HG02981 (cell line): Measurements from ENCODE around the gene PDPR.
"Not testable (repeated sequence)": the region's sequence is repeated elsewhere in the genome, so short reads cannot be mapped to it uniquely, and the experiment has no call there.

Source experiments
- ATAC-seq: cut with Tn5 transposase; IDR thresholded peaks from one replicate; pipeline ENCODE4 v1.9.1; 2021; ENCODE audit warnings: mild to moderate bottlenecking, moderate library complexity; ENCODE audit not compliant: unreplicated experiment

The PDPR gene

GRCh38 chr16:70160821-70161220 lies 46.7 kb downstream of the PDPR start:
- no peak for ATAC-seq

GRCh38 chr16:70161350-70161749 lies 47.2 kb downstream of the PDPR start:
- no peak for ATAC-seq

- no peak for ATAC-seq
Measured at GRCh38 chr16:70162041-70162451, 47.9 kb downstream of the PDPR start.

- ATAC-seq: no peak
Measured at GRCh38 chr16:70163596-70163995, 49.5 kb downstream of the PDPR start.

GRCh38 chr16:70166688-70167087 lies 52.6 kb downstream of the PDPR start:
- ATAC-seq: not testable (repeated sequence)

GRCh38 chr16:70173212-70173837 lies 59.2 kb downstream of the PDPR start, which contains the start of gene CLEC18C:
CLEC18C (plus strand) TSS chr16:70173787; CDS start chr16:70174279, 492 bp downstream.
- not testable (repeated sequence) for ATAC-seq

GRCh38 chr16:70173916-70174315 lies 59.8 kb downstream of the PDPR start:
- not testable (repeated sequence) for ATAC-seq

- ATAC-seq: not testable (repeated sequence)
Measured at GRCh38 chr16:70174387-70174932, 60.3 kb downstream of the PDPR start.

- peak; percentile 65 for ATAC-seq
Measured at GRCh38 chr16:70187858-70188607, 73.9 kb downstream of the PDPR start.

GRCh38 chr16:70188608-70188915 lies 74.4 kb downstream of the PDPR start:
- ATAC-seq: not testable (repeated sequence)

GRCh38 chr16:70190574-70190973 lies 76.4 kb downstream of the PDPR start:
- not testable (repeated sequence) for ATAC-seq

- ATAC-seq: not testable (repeated sequence)
Measured at GRCh38 chr16:70196683-70197300, 82.7 kb downstream of the PDPR start.

- ATAC-seq: not testable (repeated sequence)
Measured at GRCh38 chr16:70197611-70198010, 83.5 kb downstream of the PDPR start.

GRCh38 chr16:70198230-70198629 lies 84.1 kb downstream of the PDPR start:
- not testable (repeated sequence) for ATAC-seq

- not testable (repeated sequence) for ATAC-seq
Measured at GRCh38 chr16:70198666-70199065, 84.5 kb downstream of the PDPR start.

- ATAC-seq: not testable (repeated sequence)
Measured at GRCh38 chr16:70199170-70199569, 85.0 kb downstream of the PDPR start.

GRCh38 chr16:70200063-70200462 lies 85.9 kb downstream of the PDPR start:
- not testable (repeated sequence) for ATAC-seq

- ATAC-seq: not testable (repeated sequence)
Measured at GRCh38 chr16:70203508-70203907, 89.4 kb downstream of the PDPR start.

GRCh38 chr16:70204010-70204409 lies 89.9 kb downstream of the PDPR start:
- not testable (repeated sequence) for ATAC-seq

GRCh38 chr16:70204668-70205405 lies 90.7 kb downstream of the PDPR start:
- ATAC-seq: not testable (repeated sequence)

- ATAC-seq: not testable (repeated sequence)
Measured at GRCh38 chr16:70206382-70206781, 92.2 kb downstream of the PDPR start.
